Fibroblast of gingiva (primary cell): ENCODE measurements around the gene GPN2.
"Not testable (repeated sequence)": the region's sequence is repeated elsewhere in the genome, so short reads cannot be mapped to it uniquely, and the experiment has no call there.

Experiments
- DNase-seq: peaks from one replicate; pipeline ENCODE4 v3.0.0-alpha.2; 2011; ENCODE audit warnings: low read depth

GPN2 gene

DNA sequence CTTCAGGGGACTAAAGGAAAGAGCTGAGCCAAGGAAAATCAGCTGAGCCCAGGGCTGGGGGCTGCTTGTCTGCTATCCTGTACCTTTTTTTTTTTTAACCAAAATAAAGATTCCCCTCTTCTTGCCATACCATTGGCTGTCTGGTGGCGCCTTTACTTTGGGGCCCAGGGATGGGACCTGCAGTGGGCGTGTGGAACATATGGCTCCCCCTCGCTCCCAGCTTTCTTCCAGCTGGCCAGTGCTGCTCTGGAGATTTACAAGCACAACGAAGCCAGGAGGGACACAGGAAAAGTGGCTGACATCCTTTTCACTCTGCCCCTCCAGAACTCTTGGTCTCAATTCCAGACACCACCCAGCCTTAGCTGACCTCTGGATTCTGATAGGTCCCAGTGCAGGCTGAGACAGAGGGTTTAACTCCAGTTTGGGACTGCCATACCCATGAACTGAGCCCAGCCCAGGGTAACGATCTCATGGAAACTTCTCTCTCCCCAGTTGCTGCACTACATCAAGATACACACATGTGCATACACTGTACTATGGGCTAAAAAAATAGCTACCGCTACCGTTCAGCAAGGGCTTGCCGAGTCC lies 32.5 kb downstream of the GPN2 start:
- DNase-seq, result no peak

DNA sequence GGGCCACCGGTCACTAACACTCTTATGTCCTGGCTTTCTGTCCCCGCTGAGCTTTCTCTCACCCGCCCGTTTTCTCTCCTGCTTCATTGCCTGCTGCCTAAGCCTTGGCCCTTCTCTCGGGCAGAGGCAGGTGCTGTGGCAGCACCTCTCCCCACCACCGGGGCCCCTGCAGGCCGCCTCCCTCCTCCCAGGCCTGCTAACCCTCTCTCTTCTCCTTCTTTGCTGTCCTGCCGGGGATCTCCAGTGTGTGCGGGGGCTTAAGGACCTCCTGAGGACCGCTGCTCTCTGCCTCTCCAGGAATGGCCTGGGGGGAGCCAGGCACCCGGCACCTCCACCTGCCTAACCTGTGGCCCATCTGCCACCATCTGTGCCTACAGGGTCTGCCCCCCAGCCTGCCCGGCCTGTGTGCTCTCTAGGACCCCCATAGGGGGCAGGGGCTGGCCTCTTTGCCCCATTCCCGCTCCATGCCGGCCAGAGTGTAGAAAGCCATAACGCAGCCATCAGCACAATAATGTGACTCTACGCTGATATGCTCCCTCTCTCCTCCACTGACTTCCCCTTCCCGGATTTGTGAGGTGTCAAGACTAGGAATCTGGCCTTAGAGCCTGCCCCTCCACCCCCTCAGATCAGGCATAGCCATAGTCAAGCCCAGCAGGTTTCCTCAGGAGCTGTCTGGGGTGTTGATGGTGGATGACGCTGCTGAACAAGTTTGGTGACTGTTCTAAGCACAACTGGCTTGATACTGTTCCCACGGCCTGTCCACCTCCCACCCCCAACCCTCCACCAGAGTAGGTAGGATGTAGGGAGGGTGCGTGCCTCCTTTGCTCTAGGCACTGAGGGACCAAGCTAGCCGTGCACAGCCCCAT lies 33.2 kb downstream of the GPN2 start:
- DNase-seq, result no peak

DNA sequence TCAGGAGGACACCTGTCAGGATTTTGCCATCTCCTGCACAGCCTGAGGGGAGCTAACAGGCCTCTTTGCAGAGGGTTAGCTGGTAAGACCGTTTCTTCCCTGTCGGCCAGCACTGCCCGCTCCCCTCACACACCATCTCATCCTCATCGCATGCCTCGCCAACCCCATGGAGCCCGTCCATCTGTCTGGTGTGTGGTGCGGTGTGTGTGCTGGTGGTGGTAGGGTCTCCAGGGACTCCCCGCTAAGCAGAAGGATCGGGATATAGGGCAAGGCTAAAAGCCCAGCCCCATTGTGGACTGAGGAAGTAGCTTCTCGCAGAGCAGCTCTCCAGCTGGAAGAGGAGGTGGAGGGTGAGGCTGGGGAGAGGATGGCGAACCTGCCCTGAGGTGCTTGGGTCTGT lies 33.9 kb downstream of the GPN2 start:
- DNase-seq, result no peak

DNA sequence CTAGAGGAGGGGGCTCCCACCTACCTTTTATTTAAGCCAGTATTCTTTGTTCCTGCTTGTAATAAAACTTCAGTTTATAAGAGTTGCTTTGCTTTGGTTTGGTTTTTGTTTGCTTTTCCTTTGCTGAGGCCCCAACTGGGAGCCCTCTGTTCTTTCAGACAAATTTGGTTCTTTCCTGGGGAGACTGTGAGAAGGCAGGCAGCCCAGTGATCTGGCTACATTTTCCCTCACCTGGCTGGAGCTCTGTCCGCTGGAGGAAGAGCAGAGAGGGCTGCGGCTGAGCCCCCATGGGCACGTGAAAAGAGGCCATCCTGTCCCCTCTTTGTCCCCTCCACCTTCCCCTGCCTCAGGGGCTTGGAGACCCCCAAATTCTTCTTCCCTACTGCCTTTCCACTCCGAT lies 34.4 kb downstream of the GPN2 start:
- DNase-seq, result no peak

DNA sequence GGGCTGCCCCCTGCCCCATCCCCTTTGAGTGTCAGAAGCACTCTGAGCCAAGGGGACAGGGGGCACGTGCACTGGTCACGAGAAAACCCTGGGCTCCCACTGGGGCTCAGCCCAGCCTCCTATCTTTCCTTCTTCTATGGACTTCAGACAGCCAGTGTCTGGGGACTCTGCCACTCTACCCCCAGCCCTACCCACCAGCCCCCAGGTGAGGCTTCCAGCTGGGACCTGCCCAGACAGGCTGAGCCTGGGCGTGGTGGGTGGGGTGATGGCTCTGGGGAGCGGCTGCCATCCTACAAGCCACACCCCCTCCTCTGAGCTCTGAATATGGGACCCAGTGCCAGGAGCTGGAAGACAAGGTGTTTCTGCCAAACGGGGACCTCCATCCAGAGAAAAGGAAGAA lies 35.2 kb downstream of the GPN2 start:
- no peak for DNase-seq

DNA sequence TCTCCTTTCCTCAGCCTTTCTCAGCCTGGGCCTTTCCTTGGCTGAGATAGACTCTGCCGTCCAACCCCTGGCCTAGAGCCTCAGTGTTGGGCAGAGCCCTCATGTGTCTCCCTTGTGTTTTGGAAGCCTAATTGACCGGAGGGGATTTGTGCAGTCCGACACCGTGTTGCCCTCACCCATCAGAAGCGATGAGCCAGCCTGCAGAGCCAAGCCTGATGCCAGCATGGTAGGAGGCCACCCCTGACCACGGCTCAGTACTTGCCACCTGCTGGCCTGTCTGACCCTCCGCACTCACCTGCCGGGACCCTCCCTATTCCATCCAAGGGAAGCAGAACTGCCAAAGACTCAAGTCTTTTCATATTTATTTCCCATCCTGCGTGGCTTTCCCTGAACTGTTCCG lies 36.5 kb downstream of the GPN2 start:
- DNase-seq, result no peak

DNA sequence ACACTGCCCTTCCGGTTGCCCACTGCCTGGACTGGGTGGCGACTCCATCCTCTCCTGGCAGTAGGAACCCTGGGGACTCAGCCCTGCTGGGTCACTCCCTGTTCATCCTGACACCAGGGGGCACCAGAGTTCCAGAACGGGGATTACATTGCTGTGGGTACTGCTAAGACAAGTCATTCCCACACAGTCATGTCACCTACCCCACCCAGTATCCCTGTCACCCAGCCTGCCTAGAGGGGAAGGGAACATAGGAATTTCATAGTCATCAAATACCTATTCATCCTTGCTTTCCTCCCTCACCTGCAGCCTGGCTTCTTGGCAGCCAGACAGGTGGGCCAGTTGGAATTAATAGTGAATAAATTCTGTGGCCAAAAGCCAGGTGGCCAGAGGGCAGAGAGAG lies 36.9 kb downstream of the GPN2 start:
- DNase-seq, result peak; percentile 70

DNA sequence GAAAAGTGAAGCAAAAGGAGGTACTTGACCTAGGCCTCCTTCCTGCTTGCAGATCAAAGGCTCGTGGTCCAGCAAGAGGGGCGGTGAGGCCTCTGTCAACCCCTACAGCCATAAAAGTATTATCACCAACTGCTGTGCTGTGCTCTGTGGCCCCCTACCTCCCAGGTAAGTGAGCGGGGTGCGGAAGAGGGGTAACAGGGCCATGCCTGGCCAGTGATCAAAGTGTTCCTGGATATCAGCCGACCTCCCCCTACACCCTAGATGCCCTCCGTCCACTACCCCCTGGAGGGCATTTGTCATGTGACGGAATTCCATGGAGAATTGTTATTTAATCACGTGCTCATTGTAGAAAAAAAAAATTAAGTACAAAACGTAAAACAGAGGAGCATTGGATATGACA lies 37.4 kb downstream of the GPN2 start:
- no peak for DNase-seq

DNA sequence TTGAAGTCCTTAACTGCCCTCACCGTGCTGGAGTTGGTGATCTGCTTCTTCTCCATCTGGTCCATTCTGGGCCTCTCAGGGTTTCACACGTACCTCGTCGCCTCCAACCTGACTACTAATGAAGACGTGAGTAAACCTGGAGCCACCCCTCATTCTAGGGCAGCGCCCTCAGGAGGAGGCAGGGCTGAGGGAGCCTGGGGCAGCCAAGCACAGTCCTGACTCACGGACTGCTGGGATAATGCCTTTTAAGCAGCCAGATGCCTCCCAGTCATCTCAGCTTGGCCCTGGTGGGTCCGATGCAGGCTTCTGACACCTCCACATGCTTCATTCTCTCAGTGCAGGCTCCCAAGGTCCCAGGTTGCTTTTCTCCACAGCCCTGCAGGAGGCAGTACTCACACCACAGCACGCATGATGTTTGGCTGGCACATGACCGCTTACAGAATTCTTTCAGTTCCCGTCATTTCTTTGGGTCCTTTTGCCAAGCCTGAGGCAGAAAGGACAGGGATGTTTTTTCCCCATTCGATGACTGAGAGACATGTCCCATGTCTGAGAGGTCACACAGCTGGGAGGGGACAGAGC lies 38.9 kb downstream of the GPN2 start:
- DNase-seq, result no peak

DNA sequence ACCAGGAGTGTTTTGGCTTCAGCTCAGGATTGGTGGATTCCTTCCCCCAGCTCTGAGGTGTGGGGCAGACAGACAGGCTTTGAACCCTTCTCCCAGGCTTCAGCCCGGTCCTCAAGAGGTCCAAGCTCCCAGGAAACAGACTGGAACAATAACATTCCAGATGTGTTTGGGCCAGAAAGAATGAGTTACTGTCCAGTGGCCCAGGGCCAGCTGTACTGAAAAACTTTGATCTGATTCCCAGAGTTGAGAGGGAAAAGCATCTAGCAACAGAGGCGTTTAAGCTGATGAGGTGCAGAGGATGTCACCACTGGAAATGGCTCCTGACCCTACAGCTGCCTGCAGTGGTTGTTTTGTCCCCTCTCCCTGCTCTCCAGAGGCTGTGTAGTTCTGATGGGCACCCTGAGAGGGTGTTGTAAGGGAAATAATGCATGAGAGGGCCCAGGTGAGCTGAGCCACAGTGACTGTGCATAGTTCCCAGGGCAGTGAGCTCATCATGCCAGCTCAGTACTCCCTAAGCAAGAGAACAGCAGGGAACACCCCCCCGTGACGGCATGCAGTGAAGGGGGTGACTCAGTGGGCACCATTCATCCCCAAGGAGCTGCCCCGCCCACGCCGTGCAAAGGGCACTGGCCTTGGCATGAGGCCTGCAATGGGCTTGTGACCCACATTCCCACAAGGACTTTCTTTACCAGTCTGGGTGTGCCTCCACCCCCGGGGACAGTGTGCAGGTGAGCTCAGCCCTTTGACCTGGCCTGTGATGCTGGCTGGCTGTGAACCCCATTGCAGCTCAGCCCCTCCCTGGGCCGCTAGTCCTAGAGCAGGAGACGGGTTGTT lies 40.9 kb downstream of the GPN2 start:
- DNase-seq, result peak; percentile 72

DNA sequence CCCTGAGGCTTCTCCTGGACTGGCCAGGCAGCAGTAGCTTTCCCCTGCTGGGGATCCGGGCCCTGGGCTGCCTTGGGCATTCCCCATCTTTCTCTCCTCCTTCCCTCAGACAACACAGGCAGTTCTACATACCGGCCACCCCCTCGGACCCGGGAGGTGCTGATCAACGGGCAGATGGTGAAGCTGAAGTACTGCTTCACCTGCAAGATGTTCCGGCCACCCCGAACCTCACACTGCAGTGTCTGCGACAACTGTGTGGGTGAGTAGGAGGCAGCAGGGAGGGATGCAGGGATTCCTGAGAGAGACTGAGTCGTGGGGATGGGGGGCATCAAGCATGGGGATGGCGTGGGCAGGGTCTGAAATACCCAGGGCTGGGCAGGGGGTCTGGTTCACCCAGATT lies 41.6 kb downstream of the GPN2 start:
- DNase-seq, result no peak

DNA sequence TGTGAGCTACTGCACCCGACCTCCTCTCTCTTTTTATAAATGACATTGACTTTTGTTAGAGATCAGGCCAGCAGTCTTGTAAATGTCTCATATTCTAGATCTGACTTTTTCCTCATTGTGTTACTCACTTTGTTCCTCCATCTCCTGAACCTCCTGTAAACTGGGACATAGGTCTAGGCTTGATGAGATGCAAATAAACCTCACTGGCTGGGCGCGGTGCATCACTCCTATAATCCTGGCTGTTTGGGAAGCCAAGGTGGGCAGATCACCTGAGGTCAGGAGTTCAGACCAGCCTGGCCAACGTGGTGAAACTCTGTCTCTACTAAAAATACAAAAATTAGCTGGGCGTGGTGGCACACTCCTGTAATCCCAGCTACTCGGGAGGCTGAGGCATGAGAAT lies 42.3 kb downstream of the GPN2 start:
- DNase-seq, result not testable (repeated sequence)

DNA sequence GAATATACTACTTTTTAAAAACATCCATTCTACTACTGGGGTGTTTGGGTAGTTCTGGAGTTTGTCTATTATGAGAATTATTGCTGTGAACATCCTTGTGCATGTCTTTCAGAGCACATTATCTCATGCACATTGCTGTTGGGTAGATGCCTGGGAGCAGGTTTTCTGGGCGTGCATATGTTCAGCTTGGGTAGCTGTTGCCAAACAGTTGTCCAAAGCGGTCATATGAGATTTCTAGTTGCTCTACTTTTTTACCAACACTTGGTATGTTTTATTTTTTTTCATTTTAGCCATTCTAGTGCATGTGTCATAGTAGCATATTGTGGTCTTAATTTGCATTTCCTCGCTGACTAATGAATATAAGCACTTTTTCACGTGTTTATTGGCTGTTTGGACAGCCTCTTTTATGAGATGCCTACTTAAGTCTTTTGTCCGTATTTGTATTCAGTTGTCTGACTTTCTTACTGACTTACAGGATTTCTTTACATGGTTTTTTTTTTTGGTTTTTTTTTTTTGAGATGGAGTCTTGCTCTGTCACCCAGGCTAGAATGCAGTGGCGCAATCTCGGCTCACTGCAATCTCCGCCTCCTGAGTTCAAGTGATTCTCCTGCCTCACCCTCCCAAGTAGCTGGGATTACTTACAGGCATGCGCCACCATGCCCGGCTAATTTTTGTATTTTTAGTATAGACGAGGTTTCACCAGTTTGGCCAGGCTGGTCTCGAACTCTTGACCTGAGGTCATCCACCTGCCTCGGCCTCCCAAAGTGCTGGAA lies 45.5 kb downstream of the GPN2 start:
- no peak for DNase-seq

DNA sequence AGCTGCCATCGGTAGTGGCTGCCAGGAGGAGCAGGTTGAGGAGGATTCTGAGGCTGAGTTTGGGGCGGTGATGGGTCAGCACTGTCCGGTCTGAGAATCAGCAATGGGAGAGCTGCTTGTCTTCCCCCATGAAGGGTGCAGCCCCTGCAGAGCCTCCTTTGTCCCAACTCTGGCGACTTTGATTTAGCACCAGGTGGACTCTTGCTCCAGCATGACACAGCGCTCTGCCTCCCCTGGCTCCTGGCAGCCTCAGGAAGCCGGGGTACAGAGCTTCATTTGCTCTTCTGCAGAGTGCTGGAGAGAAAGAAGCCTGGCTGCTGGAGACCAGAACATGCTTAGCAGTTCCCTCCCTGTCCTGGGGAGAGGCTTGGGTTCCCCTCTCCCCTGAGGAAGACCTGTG lies 50.3 kb downstream of the GPN2 start:
- no peak for DNase-seq

DNA sequence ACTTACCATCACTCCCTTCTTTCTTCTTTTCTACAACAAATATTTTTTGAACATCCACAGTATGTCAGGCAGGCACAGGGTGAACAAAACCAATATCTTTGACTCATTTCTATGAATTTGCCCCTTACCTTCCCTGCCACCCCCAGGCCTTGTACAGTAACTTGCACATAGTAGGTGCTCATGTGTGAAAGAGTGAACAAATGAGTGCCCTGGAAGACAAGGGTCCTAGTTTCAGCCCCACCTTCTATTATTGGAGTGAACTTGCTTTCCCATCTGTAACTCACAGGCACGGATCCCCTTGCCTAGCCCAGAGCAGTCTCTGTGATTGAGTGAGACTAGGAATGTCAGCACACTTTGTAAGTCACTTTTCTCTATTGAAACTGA lies 50.8 kb downstream of the GPN2 start:
- no peak for DNase-seq

DNA sequence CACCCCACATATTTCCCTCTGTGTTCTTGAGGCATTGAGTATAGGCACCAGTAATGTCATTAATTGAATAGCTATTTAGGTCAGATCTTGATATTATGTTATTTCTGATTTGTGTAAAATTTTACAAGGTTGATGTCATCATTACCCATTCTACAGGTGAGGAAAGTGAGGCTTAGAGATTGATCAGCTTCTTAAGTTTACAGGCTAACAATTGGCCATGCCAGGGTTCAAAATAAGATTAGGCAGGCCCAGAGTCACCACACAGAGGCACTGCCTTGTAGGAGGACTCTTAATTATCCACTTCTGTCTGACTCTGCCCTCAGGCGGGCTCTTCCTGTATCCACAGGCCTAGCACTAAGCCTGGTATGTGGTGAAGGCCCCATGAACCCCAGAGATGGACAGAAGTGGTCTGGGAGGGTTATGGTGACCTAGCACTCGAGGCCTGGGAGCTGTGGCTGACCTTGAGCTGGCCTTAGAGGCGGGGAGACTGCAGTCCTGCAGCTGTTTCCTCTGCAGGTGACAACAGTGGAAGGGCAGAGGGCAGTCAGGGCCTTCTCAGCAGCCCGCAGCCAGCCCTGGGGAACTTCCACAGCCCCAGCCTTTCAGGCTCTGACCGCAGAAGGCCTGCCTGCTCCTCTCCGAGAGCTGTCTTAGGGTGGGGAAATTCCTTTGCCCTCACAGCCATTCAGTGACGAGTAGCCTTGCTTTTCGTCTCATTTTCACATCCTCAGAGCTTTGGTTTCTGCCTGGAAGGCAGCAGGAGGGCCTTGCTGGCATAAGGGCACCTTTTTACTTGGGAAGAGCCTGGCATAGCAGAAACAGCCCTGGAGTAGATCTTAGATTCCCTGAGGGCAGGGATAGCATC lies 51.4 kb downstream of the GPN2 start:
- DNase-seq, result no peak

DNA sequence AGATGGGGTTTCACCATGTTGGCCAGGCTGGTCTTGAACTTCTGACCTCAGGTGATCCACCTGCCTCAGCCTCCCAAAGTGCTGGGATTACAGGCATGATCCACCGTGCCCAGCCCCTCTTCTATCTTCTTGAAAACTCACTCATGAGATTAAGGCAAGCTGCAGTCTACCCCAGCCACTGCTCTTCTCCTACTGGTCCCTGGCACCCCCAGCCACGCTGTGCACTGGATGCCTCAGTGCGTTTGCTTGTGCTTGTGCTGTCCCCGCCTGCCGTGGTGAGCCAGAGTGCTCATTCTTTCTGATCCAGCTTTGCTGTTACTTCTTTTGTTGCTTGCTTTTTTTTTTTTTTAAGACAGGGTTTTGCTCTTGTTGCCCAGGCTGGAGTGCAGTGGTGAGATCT lies 52.4 kb downstream of the GPN2 start:
- DNase-seq, result not testable (repeated sequence)

DNA sequence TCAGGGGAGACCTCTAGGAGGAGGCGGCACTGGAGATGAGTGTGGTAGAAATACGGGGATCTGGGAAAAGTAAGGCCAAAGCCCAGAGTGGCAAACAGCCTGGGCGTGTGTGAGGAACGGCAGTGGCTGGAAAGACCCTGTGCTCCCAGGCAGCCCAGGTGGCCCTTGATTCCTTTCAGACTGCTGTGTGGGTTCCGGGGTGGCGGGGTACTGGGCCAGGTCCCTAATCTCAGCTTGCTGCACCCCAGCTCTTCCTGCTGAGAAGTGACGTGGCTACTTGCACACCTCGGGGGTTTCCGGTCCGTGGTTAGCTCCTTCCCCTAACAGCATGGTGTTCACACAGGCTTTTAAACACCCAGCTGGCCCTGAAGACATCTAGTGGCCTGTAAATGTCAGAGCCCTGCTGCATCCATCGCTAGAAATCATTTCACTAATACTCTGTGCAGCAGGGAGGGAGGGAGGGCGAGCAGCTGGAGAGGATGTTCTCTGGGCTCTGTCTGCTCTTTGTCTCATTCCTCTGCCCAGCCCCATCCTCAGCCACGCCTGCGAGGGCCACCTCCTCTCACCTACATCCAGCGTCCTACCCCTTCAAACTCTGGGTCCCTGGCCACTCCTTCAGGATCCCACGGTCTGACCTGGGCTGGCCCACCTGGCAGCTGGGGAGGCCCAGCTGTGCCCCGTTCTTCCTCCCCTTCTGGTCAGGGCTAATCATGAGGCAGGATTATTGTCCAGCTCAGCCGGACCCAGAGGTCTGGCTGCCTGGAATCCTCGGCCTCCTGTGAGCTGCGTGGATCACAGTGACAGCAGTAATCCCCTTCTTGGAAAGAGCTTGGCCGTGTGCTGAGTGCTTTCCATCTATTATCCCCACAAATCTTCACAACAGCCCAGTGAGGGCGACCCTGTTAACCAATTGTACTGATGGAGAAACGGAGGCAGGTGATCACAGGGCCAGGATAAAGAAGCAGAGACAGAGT lies 56.4 kb downstream of the GPN2 start:
- no peak for DNase-seq

DNA sequence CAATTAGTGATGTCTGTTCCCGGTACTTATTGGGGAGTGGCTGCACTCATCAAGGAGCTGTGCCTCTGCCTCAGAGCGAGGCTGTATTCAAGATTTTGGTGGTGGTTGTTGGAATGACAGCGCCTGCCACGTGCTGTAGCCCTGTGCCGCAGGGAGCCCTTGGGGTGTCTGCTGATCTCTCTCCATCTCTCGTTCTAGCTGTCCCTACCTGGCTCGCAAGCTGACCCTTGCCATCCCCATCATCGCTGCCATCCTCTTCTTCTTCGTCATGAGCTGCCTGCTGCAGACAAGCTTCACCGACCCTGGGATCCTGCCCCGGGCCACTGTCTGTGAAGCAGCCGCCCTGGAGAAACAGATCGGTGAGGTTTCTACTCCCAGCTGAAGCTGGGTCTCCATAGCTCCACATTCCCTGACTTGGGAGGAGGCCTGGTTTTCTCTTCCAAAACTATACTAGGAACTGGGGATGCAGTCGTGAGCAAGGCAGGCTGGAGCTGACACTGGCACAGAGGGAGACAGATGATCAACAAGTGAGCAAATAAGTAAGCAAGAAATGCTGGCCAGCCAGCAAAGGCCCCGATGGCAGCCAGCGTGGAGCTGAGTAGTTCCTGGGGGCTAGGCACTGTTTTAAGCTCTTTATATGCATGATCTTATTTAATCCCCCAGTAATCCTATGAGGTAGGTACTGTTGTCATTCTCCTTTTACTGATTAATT lies 57.7 kb downstream of the GPN2 start:
- no peak for DNase-seq
